WERI-Rb-1 (cell line): ENCODE measurements around the gene TMEM167A.

Experiments used
- DNase-seq: peaks from one replicate; pipeline ENCODE4 v3.0.0-alpha.2; 2020
- H3K27ac ChIP-seq: fragments of 250-450 bp; sonication (Bioruptor Pico); 2 replicates; pipeline ENCODE4 v1.5.1; 2020; ENCODE audit warnings: mild to moderate bottlenecking, moderate library complexity
- H3K27me3 ChIP-seq: fragments of 250-450 bp; sonication (Bioruptor Pico); 2 replicates; pipeline ENCODE4 v1.5.1; 2021; ENCODE audit warnings: mild to moderate bottlenecking, low read depth, moderate library complexity; ENCODE audit not compliant: insufficient read depth, severe bottlenecking
- H3K36me3 ChIP-seq: fragments of 250-450 bp; sonication (Bioruptor Pico); 2 replicates; pipeline ENCODE4 v1.5.1; 2020; ENCODE audit warnings: mild to moderate bottlenecking, moderate library complexity
- H3K4me3 ChIP-seq: 2 replicates; pipeline ENCODE4 v1.5.1; 2011; ENCODE audit warnings: low read depth, mild to moderate bottlenecking, control low read depth, low read length
- H3K9me3 ChIP-seq: fragments of 250-450 bp; sonication (Bioruptor Pico); 2 replicates; pipeline ENCODE4 v1.5.1; 2021; ENCODE audit warnings: mild to moderate bottlenecking, moderate library complexity; ENCODE audit not compliant: severe bottlenecking
- TF ChIP-seq, protein P1 (sequence below): IDR thresholded peaks from 2 replicates; pipeline ENCODE4 v1.5.1; 2011; ENCODE audit warnings: low read depth, mild to moderate bottlenecking, control low read depth, inconsistent platforms, low read length

Gene TMEM167A

DNA sequence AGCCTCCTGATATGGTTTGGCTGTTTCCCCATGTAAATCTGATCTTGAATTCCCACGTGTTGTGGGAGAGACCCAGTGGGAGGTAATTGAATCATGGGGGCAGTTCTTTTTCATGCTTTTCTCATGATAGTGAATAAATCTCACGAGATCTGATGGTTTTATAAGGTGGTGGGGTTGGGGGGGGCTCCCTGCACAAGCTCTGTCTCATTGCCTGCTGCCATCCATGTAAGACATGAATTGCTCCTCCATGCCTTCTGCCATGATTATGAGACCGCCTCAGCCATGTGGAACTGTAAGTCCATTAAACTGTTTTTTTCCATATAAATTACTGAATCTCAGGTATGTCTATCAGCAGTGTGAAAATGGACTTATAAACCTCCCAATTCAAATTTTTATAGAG lies 13.0 kb upstream of the TMEM167A start:
- TF ChIP-seq, protein P1, sequence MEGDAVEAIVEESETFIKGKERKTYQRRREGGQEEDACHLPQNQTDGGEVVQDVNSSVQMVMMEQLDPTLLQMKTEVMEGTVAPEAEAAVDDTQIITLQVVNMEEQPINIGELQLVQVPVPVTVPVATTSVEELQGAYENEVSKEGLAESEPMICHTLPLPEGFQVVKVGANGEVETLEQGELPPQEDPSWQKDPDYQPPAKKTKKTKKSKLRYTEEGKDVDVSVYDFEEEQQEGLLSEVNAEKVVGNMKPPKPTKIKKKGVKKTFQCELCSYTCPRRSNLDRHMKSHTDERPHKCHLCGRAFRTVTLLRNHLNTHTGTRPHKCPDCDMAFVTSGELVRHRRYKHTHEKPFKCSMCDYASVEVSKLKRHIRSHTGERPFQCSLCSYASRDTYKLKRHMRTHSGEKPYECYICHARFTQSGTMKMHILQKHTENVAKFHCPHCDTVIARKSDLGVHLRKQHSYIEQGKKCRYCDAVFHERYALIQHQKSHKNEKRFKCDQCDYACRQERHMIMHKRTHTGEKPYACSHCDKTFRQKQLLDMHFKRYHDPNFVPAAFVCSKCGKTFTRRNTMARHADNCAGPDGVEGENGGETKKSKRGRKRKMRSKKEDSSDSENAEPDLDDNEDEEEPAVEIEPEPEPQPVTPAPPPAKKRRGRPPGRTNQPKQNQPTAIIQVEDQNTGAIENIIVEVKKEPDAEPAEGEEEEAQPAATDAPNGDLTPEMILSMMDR = no peak
- H3K36me3 ChIP-seq = no peaks in the 10 kb centered on the region
- H3K9me3 ChIP-seq = peaks cover 6% of the 10 kb centered on the region
- no peak overlapping the region for H3K4me3 ChIP-seq
- H3K27me3 ChIP-seq = no peaks in the 10 kb centered on the region
- no peak overlapping the region for H3K27ac ChIP-seq
- no peak for DNase-seq

DNA sequence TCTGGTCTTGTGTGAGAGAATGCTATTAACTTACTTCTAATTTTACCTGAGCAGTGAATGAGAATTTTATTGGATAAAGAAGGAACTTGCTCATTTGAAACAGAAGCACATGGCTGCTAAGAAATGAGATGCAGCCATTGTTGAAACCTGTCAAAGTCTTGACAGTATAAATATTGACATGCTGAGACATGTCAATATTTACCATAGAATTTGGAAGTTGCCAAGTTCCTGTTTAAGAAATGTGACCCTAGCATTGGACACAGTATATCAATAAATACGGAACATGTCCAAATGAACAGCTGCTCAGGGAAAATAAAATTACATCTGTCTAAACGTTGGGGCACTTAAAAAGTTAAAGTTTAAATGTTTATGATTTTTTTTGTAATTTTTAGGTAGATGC lies 7.9 kb upstream of the TMEM167A start:
- Histone ChIP-seq H3K9me3 (no peaks in the 10 kb centered on the region), H3K4me3 (no peak overlapping the region), H3K27me3 (no peaks in the 10 kb centered on the region), H3K27ac (no peak overlapping the region), H3K36me3 (no peaks in the 10 kb centered on the region)
- TF ChIP-seq, protein P1 = no peak
- DNase-seq = no peak

DNA sequence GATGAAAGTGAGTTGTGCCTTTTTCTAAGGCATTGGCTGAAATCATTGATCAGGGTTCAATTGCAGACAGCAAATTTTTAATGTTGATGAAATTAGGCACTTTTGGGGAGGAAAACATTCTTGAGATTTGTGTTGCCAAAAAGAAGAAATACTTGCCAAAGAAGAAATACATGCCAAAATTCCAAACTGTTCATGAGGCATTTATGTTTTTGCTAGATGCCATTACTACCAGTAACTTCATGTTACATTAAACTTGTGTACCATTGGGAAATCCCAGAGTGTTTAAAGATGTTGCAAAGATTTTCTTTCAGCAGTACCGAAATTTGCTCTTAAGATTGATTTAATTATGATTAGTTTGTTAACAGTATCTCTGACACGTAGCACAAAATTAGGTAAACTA lies 7.1 kb upstream of the TMEM167A start:
- Histone ChIP-seq H3K9me3 (no peaks in the 10 kb centered on the region), H3K36me3 (no peaks in the 10 kb centered on the region), H3K4me3 (no peak overlapping the region), H3K27ac (no peak overlapping the region), H3K27me3 (no peaks in the 10 kb centered on the region)
- TF ChIP-seq, protein P1 = no peak
- DNase-seq = no peak

DNA sequence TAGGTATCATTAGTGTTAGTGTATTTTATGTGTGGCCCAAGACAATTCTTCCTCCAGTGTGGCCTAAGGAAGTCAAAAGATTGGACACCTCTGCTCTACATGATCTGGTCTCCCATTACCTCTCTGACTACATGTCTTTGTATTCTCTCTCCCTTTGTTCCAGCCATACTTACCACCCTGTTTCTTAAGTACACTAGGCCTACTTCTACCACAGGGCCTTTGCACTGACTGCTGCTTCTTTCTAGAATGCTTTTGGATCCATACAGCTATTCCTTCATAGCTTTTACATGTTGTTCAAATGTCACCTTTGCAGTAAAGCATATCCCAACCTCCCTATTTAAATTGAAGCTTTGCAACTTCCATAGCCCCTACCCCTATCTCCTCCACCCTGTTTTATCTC lies 5.6 kb upstream of the TMEM167A start:
- H3K36me3 ChIP-seq = no peaks in the 10 kb centered on the region
- TF ChIP-seq, protein P1 = no peak
- no peak for DNase-seq
- no peak overlapping the region for H3K4me3 ChIP-seq
- no peak overlapping the region for H3K27ac ChIP-seq
- no peaks in the 10 kb centered on the region for H3K9me3 ChIP-seq
- H3K27me3 ChIP-seq = no peaks in the 10 kb centered on the region

DNA sequence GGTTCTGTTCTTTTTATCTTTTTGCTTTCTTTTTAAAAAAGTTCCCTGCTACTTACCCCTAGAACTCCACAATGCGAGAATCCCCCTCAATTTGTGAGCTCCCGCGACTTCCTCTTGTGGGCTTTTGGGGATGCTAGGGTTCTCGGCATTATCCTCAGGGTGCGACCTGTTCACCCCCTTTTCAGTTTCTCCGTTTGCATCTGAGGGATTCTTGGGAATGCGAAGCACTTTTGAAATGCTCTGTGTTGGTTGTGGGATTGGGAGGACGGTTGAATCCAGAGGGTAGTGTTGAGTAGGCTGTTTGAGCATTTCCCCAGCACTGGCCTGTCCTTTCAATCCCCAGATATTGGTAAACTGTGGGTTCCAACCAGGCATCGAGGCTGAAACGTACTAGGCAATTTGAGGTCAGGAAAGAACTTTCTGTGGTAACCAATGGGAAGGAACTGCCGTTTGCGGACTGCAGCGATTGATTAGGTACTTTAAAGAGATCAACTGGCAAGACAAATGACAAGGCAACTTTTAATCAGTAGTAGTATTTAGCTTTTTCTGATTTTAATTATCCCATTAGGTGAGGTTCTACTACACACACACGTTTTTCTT lies 568 bp upstream of the TMEM167A start:
- no peak for DNase-seq
- TF ChIP-seq, protein P1 = no peak
- Histone ChIP-seq H3K4me3 (peak overlapping the region; percentile 95), H3K27ac (peak overlapping the region; percentile 69), H3K36me3 (no peaks in the 10 kb centered on the region; the same call in none of the 2 replicates), H3K27me3 (no peaks in the 10 kb centered on the region), H3K9me3 (no peaks in the 10 kb centered on the region)

DNA sequence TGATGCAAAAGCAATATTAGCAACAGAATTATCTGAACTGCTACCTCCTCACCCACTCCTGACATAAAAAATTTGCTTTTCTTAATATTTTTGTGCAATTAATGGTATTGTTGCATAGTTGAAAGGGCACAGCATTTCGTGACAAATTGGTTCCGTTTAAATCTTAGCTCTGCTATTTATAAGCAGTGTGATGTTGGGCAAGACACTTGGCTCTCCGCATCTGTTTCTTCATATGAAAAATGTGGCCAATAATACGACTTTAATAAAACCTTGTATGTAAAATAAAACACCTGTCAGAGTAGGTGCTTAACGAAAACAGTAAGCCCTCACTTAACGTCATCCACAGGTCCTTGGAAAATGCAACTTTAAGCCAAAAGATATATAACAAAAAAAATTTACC lies 4.2 kb downstream of the TMEM167A start:
- Histone ChIP-seq H3K4me3 (no peak overlapping the region), H3K36me3 (no peaks in the 10 kb centered on the region; the same call in none of the 2 replicates), H3K9me3 (no peaks in the 10 kb centered on the region), H3K27ac (no peak overlapping the region), H3K27me3 (no peaks in the 10 kb centered on the region)
- DNase-seq = no peak
- TF ChIP-seq, protein P1 = no peak
